HG03460 (cell line): ENCODE measurements around the gene HIGD2A.

Source experiments
- ATAC-seq: cut with Tn5 transposase; IDR thresholded peaks from one replicate; pipeline ENCODE4 v1.9.1; 2021; ENCODE audit not compliant: unreplicated experiment

The HIGD2A gene

DNA sequence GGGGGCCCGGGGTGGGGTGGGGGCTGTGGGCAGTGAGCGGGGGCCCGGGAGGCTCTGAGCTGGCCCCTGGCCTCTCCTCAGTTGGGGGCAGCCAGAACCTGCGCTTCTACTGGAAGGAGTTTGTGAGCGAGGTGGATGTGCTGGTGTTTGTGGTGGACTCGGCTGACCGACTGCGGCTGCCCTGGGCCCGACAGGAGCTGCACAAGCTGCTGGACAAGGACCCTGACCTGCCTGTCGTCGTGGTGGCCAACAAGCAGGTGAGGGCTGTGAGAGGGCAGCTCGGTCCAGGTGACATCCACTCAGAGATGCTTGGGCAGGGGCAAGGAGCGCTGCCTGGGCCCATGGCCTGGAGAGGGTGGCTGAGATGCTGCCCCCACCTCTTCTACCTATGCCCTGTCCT lies 19.8 kb upstream of the HIGD2A start:
- no peak for ATAC-seq

DNA sequence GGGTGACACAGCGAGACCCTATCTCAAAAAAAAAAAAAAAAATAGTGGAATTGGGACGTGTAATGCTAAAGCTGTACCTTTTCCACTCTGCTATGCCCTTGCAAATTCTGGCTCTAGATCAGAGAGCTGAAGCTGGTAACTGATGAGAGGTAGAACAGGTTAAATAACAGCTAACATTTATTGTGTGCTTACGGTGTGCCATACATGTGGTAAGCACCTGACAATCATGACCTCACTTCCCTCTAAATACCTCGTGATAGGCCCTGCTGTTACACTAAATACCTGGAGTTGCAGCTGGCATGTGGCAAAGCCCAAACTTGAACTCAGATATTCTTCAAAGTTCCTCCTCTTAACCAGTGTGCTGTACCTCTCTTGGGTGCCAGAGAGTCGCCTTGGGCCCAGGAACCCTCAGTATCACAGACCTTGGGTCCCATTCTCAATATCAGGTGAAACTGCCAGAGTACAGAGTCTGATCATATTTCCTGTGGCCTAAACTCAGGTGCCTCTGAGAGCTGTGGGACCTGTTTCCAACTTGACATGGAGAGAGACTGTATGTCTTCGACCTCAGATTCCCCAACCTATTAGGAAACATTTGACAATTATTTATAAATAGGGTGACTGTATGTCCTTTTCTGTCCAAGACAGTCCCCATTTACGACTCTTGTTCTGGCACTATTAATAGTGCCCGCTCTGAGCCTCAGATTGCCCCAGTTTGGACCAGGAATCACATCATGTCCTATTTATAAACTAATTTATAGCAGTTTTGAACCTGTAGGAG lies 18.4 kb upstream of the HIGD2A start:
- no peak for ATAC-seq

DNA sequence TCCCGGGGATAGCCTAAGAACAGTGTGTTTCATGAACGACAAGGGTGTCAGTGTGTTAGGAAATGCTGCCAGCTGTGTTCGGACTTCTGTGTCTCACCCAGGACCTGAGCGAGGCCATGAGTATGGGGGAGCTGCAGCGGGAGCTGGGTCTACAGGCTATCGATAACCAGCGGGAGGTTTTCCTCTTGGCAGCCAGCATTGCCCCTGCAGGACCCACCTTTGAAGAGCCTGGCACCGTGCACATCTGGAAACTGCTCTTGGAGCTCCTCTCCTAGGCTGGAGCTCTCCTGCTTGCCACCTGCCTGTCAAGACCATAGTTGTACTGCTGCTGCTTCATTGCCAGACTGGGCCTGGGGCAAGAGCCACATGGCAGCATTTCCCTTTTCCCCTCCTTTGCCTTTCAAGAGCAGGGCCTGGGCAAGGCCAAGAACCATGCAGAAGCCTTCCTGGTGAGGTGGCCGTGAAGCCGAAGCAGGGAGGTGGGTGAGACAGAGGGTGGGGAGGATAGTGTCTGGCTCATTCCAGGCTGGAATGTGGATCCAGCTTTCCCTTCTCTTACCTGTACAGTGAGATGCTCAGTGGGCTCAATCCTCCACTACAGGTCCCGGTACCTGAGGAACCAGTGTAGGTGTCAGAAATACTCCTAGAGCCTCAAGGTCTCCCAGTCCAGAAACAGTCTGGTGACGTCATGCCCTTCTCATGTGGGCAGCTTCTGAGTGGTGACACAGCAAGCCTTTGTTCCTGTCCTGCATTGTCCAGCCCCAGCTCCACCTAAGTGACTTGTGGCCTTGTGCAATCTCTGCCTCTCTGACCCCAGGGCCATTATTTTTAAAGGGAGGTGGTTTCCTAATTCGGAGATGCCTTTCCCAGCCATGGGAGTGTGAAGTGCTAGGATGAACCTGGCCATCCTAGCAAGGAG lies 16.7 kb upstream of the HIGD2A start:
- no peak for ATAC-seq

- no peak for ATAC-seq
Observed at GRCh38 chr5:176373100-176373818, 15.3 kb upstream of the HIGD2A start.

DNA sequence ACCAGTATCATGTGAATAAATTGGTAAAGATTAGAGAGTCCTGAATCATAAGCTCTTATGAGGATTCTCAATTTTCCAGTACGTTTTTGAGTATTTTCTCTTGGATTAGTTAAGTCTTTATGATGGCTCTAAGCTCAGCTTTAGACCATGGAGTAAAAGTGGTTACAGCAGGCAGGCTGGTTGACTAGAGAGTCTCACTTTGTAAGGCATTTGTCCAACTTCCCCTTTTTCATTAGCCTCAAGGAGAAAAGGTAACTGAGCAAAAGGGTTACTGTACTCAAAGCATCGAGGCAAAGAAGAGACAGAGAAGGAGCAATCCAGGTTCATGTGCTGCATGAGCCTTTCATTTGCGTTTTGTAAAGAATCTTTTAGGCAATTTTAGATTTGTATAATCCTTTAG lies 8.7 kb upstream of the HIGD2A start:
- peak; percentile 53 for ATAC-seq

DNA sequence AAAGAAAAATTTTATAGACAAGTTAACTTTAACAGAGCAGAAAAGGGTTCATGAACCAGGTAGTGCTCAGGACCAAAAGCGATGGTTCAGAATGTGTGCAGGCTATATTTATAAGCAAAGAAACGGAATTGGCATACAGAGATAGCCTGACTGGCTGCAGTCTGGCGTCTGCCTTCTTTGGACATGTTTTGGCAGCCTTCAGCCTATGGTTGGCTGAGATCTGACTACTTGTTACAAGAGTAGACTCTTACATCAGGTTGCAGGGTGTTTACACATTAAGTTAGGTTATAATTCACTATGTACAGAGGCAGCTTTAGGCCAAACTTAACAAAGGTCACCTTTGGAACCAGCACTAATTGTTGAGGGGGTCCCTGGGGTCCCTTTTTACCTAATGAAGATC lies 7.1 kb upstream of the HIGD2A start:
- ATAC-seq = no peak

DNA sequence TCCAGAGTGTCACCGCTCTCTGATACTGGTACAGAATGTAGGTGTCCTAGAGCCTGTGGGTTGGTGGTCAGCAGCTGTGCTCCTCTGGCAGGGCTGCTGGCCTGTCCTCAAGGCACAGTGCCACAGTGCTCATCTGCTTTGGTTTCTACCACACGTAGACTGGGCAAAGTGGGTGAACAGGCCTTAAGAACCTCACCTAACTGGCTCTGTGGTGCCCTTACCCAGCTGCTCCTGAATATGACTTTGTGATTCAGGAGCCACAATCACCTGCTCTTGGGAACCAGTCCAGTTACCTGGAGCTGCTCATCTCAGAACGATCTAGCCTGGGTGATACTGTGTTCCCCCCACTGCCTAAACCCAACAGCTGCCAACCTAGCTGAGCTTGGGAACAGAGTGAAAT lies 6.6 kb upstream of the HIGD2A start:
- no peak for ATAC-seq

GRCh38 chr5:176382721-176383120 lies 5.8 kb upstream of the HIGD2A start:
- no peak for ATAC-seq

DNA sequence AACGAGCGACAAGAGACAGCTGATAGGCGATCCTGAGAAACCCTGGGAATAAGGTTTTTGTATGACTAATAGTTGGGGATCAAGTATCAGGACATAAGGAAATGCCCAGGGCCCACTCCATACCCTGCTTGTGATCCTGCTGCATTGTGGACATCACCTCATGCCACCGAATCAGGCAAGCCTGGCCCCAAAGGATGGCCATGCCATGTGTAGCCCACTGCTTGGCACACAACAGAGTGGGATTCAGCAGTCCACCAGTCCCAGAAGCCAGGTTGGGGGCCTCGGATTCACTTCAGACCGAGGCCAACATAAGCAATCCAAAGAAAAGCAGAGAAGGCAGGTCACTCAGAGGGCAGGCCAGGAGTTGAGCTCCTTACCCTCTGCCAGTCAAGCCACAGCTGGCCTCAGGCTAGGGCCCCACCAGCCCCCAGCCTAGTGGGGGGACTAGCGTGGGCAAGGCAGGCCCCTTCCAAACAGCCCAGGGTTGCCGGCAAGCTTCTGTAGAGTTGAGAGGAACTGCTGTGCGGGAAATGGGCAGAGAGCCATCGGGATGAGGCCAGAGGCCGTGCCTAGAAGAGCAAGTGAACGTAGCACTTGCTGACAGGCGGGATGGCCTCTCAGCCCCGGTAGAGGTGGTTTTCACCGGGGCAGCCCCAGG lies 5.2 kb upstream of the HIGD2A start:
- ATAC-seq = no peak

DNA sequence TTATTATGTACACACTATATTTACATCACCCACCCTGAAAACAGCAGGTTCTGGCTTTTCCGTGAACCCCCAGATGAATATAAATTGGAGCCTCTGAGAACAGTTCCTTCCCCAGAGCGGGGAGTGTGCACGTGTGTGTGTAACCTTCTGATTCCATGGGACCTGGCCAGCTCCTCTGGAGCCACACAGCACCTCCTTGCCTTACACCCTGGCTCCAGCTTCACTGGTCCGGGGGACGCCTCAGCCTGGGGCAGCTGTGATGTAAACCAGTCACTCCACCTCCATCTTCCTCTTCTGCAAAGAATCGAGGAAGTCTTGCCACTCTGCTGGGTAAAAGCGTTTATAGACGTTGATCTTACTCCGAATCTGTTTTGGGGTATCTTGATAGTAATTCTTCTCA lies 4.6 kb upstream of the HIGD2A start:
- ATAC-seq = no peak

GRCh38 chr5:176384366-176384930 lies 4.1 kb upstream of the HIGD2A start:
- no peak for ATAC-seq

- ATAC-seq = no peak
Observed at GRCh38 chr5:176384991-176385390, 3.6 kb upstream of the HIGD2A start.

GRCh38 chr5:176386491-176386890 lies 2.1 kb upstream of the HIGD2A start:
- ATAC-seq = no peak

DNA sequence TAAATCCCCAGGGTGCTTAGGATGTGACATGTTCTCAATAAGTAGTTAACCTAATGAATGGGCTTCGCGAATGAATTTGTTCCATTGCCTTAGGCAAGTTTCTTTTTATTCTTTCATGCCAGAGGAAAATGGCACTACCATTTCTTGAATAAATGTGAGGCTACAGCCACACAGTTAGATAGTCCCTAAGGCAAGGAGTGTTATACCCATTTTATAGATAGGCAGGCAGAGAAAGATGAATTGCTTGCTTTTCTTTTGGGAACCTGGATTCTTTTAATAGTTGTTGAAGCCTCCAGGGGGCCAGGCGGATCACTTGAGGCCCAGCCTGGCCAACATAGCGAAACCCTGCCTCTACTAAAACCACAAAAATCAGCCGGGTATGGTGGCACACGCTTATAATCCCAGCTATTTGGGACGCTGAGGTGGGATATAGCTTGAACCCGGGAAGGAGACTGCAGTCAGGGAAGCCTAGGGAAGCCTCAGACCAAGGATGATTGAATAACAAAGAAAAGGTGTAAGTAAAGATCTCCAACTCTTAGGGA lies 1.1 kb upstream of the HIGD2A start:
- ATAC-seq = no peak

- ATAC-seq = no peak
Observed at GRCh38 chr5:176388003-176388443, 528 bp upstream of the HIGD2A start.

GRCh38 chr5:176389135-176390123 lies 878 bp downstream of the HIGD2A start:
- peak; percentile 27 for ATAC-seq

DNA sequence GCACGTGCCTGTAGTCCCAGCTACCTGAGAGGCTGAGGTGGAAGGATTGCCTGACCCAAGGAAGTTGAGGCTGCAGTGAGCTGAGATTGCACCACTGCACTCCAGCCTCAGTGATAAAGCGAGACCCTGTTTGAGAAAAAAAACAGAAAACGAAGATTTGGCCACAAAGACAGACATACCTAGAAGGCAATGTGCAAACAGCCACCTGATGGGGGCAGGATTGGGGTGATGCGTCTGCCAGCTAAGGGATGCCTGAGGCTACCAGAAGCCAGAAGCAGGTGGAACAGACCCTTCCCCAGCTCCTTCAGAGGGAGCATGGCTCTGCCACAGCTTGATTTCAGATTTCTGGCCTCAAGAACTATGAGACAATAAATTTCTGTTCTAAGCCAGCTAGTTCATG lies 2.9 kb downstream of the HIGD2A start:
- ATAC-seq = no peak

DNA sequence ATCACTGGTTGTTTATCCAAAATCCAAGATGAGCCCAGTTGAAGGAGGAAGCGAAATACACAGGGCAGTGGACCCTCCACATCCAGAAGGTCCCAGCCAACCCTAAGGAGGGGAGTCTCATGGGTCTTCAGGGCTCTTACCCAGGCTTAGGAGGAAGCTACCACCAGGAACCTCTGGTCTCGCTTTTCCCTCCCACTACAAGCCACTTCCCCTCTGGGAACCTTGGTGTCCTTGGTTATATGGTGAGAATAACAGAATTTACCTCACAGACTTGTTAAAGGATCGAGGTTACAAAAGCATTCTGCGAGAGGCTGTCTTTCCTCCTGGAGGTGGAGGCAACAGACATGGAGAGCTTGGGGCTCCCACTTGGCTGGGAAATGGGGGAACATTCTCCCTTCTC lies 3.4 kb downstream of the HIGD2A start:
- no peak for ATAC-seq

GRCh38 chr5:176392526-176392925 lies 4.0 kb downstream of the HIGD2A start:
- ATAC-seq = no peak
